Vagina (tissue), 2 donors: ENCODE data around the gene TSPAN13.

ENCODE experiments used
- POLR2A ChIP-seq, 2 donors: fragments of 450-650 bp; IDR thresholded peaks; one replicate each; pipeline ENCODE4 v1.6.1; 2017; ENCODE audit warnings: antibody characterized with exemption in 2 of 2, mild to moderate bottlenecking in 2 of 2, moderate library complexity in 2 of 2
- POLR2AphosphoS5 ChIP-seq, 2 donors: sonication (generic); formaldehyde crosslinking; IDR thresholded peaks; one replicate each; pipeline ENCODE4 v1.9.0; 2017; ENCODE audit warnings: antibody characterized with exemption in 2 of 2, mild to moderate bottlenecking in 2 of 2, low read depth in 1 of 2; ENCODE audit not compliant: insufficient read depth in 1 of 2
- TF ChIP-seq, protein P1 (sequence below), 3 experiments: fragments of 450-650 bp in 2 of 3; fragments of 200-600 bp in 1 of 3; sonication (generic) in 1 of 3; IDR thresholded peaks; one replicate each; pipeline ENCODE4 v1.5.1; 2017 to 2019; ENCODE audit warnings: antibody characterized with exemption in 3 of 3, mild to moderate bottlenecking in 2 of 3, moderate library complexity in 2 of 3

DNA sequence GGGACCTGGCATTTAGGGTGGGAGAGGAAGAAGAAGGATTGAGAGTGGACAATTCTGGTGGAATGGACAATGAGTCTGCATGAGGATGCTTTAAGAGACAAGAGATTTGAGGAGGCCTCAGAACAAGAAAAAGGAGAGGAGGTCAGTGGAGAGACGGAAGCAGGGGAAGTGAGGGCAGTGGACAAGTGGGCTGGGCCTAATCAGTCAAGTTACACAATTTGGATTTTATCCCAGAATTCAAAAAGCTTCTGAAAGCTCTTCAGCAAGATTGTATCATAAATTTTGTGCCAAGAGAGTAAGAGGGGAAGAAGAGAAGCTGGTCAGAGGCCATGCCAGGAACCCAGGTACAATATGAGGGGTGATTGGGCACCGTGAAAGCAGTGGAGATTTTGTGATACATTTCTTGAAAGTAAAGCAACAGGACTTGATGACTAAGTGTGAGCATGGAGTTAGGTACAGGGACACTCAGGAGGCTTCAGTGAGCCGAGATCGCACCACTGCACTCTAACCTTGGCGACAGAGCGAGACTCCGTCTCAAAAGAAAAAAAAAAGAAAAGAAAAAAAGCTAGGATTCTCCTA is 19.3 kb upstream of the TSPAN13 start:
- TF ChIP-seq, protein P1, sequence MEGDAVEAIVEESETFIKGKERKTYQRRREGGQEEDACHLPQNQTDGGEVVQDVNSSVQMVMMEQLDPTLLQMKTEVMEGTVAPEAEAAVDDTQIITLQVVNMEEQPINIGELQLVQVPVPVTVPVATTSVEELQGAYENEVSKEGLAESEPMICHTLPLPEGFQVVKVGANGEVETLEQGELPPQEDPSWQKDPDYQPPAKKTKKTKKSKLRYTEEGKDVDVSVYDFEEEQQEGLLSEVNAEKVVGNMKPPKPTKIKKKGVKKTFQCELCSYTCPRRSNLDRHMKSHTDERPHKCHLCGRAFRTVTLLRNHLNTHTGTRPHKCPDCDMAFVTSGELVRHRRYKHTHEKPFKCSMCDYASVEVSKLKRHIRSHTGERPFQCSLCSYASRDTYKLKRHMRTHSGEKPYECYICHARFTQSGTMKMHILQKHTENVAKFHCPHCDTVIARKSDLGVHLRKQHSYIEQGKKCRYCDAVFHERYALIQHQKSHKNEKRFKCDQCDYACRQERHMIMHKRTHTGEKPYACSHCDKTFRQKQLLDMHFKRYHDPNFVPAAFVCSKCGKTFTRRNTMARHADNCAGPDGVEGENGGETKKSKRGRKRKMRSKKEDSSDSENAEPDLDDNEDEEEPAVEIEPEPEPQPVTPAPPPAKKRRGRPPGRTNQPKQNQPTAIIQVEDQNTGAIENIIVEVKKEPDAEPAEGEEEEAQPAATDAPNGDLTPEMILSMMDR (IDR thresholded peaks at IDR 0.05): no peak
- TF ChIP-seq POLR2AphosphoS5 (IDR thresholded peaks at IDR 0.05; ENCODE audit: insufficient read depth in 1 of 2, low read depth in 1 of 2) (no peak), POLR2A (IDR thresholded peaks at IDR 0.05) (no peak)
